SK-N-SH treated with all-trans-retinoic acid at 6 μM for 48 hours (cell line): ENCODE measurements around the gene DDX50.

ENCODE experiments used
- ARNTL ChIP-seq: fragments of 450-650 bp; formaldehyde crosslinking; IDR thresholded peaks from 2 replicates; pipeline ENCODE4 v1.5.0; 2020; ENCODE audit warnings: low read depth, mild to moderate bottlenecking, moderate library complexity, borderline replicate concordance
- CREB5 ChIP-seq: fragments of 250-450 bp; sonication (Bioruptor Pico); IDR thresholded peaks from 2 replicates; pipeline ENCODE4 v1.5.1; 2020; ENCODE audit warnings: low read depth, mild to moderate bottlenecking, moderate library complexity
- GLIS3 ChIP-seq: fragments of 250-450 bp; sonication (Bioruptor Pico); IDR thresholded peaks from 2 replicates; pipeline ENCODE4 v1.5.0; 2020; ENCODE audit warnings: mild to moderate bottlenecking, moderate library complexity
- ISL1 ChIP-seq: fragments of 250-450 bp; sonication (Bioruptor Pico); IDR thresholded peaks from 2 replicates; pipeline ENCODE4 v2.1.2; 2022; ENCODE audit warnings: mild to moderate bottlenecking, moderate library complexity
- PPARA ChIP-seq: fragments of 250-450 bp; sonication (Bioruptor Pico); IDR thresholded peaks from 2 replicates; pipeline ENCODE4 v1.5.0; 2020; ENCODE audit warnings: mild to moderate bottlenecking, borderline replicate concordance
- RARB ChIP-seq: fragments of 250-450 bp; sonication (Bioruptor Pico); IDR thresholded peaks from 2 replicates; pipeline ENCODE4 v1.8.0; 2021; ENCODE audit warnings: mild to moderate bottlenecking, moderate library complexity
- TOX ChIP-seq: fragments of 250-450 bp; sonication (Bioruptor Pico); IDR thresholded peaks from 2 replicates; pipeline ENCODE4 v1.8.0; 2021; ENCODE audit warnings: mild to moderate bottlenecking, moderate library complexity, borderline replicate concordance
- ZC3H10 ChIP-seq: fragments of 250-450 bp; sonication (Bioruptor Pico); IDR thresholded peaks from 2 replicates; pipeline ENCODE4 v1.5.1; 2021; ENCODE audit warnings: mild to moderate bottlenecking, moderate library complexity
- TF ChIP-seq, protein P1 (sequence below): fragments of 250-450 bp; sonication (Bioruptor Pico); IDR thresholded peaks from 2 replicates; pipeline ENCODE4 v1.8.0; 2020; ENCODE audit warnings: mild to moderate bottlenecking, moderate library complexity, borderline replicate concordance
- TF ChIP-seq, protein P2 (sequence below): fragments of 250-450 bp; sonication (Bioruptor Pico); IDR thresholded peaks from 2 replicates; pipeline ENCODE4 v1.5.1; 2021; ENCODE audit warnings: mild to moderate bottlenecking, moderate library complexity
- TF ChIP-seq, protein P3 (sequence below): fragments of 250-450 bp; sonication (Bioruptor Pico); IDR thresholded peaks from 2 replicates; pipeline ENCODE4 v1.5.0; 2020; ENCODE audit warnings: mild to moderate bottlenecking, moderate library complexity

DNA sequence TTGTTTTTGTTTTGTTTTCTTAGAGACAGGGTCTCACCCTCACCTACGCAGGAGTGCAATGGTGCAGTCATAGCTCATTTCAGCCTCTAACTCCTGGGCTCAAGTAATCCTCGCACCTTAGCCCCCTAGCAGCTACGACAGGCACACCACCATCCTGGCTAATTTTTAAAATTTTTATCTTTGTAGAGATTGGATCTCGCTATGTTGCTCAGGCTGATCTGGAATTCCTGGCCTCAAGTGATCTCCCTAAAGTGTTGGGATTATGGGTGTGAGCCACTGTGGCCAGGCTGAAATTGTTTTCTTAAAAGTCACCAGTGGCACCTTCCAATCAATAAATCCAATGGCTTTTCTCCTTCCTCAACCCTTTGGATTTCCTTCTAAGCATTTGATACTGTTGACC lies 20.9 kb upstream of the DDX50 start:
- TF ChIP-seq CREB5 (no peak), PPARA (no peak), RARB (CRISPR knock-in tag) (no peak), ZC3H10 (CRISPR knock-in tag) (no peak), TOX (CRISPR knock-in tag) (no peak), ARNTL (no peak), ISL1 (no peak), GLIS3 (CRISPR knock-in tag) (no peak)
- TF ChIP-seq, protein P1, sequence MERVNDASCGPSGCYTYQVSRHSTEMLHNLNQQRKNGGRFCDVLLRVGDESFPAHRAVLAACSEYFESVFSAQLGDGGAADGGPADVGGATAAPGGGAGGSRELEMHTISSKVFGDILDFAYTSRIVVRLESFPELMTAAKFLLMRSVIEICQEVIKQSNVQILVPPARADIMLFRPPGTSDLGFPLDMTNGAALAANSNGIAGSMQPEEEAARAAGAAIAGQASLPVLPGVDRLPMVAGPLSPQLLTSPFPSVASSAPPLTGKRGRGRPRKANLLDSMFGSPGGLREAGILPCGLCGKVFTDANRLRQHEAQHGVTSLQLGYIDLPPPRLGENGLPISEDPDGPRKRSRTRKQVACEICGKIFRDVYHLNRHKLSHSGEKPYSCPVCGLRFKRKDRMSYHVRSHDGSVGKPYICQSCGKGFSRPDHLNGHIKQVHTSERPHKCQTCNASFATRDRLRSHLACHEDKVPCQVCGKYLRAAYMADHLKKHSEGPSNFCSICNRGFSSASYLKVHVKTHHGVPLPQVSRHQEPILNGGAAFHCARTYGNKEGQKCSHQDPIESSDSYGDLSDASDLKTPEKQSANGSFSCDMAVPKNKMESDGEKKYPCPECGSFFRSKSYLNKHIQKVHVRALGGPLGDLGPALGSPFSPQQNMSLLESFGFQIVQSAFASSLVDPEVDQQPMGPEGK (CRISPR knock-in tag), result no peak
- TF ChIP-seq, protein P2, sequence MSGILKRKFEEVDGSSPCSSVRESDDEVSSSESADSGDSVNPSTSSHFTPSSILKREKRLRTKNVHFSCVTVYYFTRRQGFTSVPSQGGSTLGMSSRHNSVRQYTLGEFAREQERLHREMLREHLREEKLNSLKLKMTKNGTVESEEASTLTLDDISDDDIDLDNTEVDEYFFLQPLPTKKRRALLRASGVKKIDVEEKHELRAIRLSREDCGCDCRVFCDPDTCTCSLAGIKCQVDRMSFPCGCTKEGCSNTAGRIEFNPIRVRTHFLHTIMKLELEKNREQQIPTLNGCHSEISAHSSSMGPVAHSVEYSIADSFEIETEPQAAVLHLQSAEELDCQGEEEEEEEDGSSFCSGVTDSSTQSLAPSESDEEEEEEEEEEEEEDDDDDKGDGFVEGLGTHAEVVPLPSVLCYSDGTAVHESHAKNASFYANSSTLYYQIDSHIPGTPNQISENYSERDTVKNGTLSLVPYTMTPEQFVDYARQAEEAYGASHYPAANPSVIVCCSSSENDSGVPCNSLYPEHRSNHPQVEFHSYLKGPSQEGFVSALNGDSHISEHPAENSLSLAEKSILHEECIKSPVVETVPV, result no peak
- TF ChIP-seq, protein P3, sequence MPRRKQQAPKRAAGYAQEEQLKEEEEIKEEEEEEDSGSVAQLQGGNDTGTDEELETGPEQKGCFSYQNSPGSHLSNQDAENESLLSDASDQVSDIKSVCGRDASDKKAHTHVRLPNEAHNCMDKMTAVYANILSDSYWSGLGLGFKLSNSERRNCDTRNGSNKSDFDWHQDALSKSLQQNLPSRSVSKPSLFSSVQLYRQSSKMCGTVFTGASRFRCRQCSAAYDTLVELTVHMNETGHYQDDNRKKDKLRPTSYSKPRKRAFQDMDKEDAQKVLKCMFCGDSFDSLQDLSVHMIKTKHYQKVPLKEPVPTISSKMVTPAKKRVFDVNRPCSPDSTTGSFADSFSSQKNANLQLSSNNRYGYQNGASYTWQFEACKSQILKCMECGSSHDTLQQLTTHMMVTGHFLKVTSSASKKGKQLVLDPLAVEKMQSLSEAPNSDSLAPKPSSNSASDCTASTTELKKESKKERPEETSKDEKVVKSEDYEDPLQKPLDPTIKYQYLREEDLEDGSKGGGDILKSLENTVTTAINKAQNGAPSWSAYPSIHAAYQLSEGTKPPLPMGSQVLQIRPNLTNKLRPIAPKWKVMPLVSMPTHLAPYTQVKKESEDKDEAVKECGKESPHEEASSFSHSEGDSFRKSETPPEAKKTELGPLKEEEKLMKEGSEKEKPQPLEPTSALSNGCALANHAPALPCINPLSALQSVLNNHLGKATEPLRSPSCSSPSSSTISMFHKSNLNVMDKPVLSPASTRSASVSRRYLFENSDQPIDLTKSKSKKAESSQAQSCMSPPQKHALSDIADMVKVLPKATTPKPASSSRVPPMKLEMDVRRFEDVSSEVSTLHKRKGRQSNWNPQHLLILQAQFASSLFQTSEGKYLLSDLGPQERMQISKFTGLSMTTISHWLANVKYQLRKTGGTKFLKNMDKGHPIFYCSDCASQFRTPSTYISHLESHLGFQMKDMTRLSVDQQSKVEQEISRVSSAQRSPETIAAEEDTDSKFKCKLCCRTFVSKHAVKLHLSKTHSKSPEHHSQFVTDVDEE (CRISPR knock-in tag), result no peak
